Trophoblast cell (in vitro differentiated cells and primary cell): Measurements from ENCODE around the gene THSD4.

ENCODE experiments used
- DNase-seq, 2 donors: peaks; one replicate each; pipeline ENCODE4 v3.0.0-alpha.2; 2016
- H2AFZ ChIP-seq: 2 replicates; pipeline ENCODE4 v1.6.1; 2013; ENCODE audit warnings: low read length, moderate library complexity, mild to moderate bottlenecking; ENCODE audit not compliant: insufficient read depth, poor library complexity
- H2AK5ac ChIP-seq: 2 replicates; pipeline ENCODE4 v1.6.1; 2013; ENCODE audit warnings: mild to moderate bottlenecking, low read length
- H2BK120ac ChIP-seq: 2 replicates; pipeline ENCODE4 v1.6.1; 2013; ENCODE audit warnings: low read length, mild to moderate bottlenecking, moderate library complexity; ENCODE audit not compliant: insufficient read depth, poor library complexity
- H2BK12ac ChIP-seq: 2 replicates; pipeline ENCODE4 v1.6.1; 2013; ENCODE audit warnings: mild to moderate bottlenecking, low read length, moderate library complexity
- H2BK5ac ChIP-seq: 2 replicates; pipeline ENCODE4 v1.6.1; 2013; ENCODE audit warnings: low read length, low read depth, moderate library complexity, mild to moderate bottlenecking; ENCODE audit not compliant: poor library complexity
- H3K14ac ChIP-seq: 2 replicates; pipeline ENCODE4 v1.6.1; 2013; ENCODE audit warnings: mild to moderate bottlenecking, low read length
- H3K18ac ChIP-seq: 2 replicates; pipeline ENCODE4 v1.6.1; 2013; ENCODE audit warnings: mild to moderate bottlenecking, low read length
- H3K23ac ChIP-seq: 2 replicates; pipeline ENCODE4 v1.6.1; 2013; ENCODE audit warnings: low read length
- H3K27ac ChIP-seq: 2 replicates; pipeline ENCODE4 v1.5.1; 2013; ENCODE audit warnings: low read depth, mild to moderate bottlenecking, inconsistent platforms, low read length, moderate library complexity
- H3K27me3 ChIP-seq: 2 replicates; pipeline ENCODE4 v1.6.1; 2013; ENCODE audit warnings: inconsistent platforms, mild to moderate bottlenecking, low read length, moderate library complexity; ENCODE audit not compliant: insufficient read depth
- H3K36me3 ChIP-seq, 2 experiments: 1 replicate in 1 of 2; 2 replicates in 1 of 2; pipeline ENCODE4 v1.6.1; 2013; ENCODE audit warnings: low read length in 2 of 2, mild to moderate bottlenecking in 2 of 2, moderate library complexity in 1 of 2; ENCODE audit not compliant: insufficient read depth in 2 of 2, control insufficient read depth in 1 of 2
- H3K4ac ChIP-seq: 2 replicates; pipeline ENCODE4 v1.6.1; 2013; ENCODE audit warnings: low read depth, mild to moderate bottlenecking, low read length, moderate library complexity
- H3K4me1 ChIP-seq, 2 experiments: 1 replicate in 1 of 2; 2 replicates in 1 of 2; pipeline ENCODE4 v1.6.1; 2013; ENCODE audit warnings: low read length in 2 of 2, mild to moderate bottlenecking in 2 of 2, moderate library complexity in 1 of 2; ENCODE audit not compliant: insufficient read depth in 2 of 2, control insufficient read depth in 1 of 2
- H3K4me2 ChIP-seq: 2 replicates; pipeline ENCODE4 v1.6.1; 2013; ENCODE audit warnings: inconsistent platforms, mild to moderate bottlenecking, low read length, moderate library complexity
- H3K4me3 ChIP-seq: 2 replicates; pipeline ENCODE4 v1.5.1; 2013; ENCODE audit warnings: mild to moderate bottlenecking, low read depth, low read length, inconsistent platforms
- H3K79me1 ChIP-seq: one replicate; pipeline ENCODE4 v1.6.1; 2013; ENCODE audit warnings: low read length
- H3K79me2 ChIP-seq: 2 replicates; pipeline ENCODE4 v1.6.1; 2013; ENCODE audit warnings: low read length, mild to moderate bottlenecking; ENCODE audit not compliant: control insufficient read depth, insufficient read depth, poor library complexity
- H3K9ac ChIP-seq: 2 replicates; pipeline ENCODE4 v1.6.1; 2013; ENCODE audit warnings: mild to moderate bottlenecking, low read length
- H3K9me3 ChIP-seq: 2 replicates; pipeline ENCODE4 v1.6.1; 2013; ENCODE audit warnings: low read depth, mild to moderate bottlenecking, control low read depth, inconsistent platforms, low read length; ENCODE audit not compliant: insufficient read depth
- H4K12ac ChIP-seq: 2 replicates; pipeline ENCODE4 v1.6.1; 2013; ENCODE audit warnings: low read depth, mild to moderate bottlenecking, low read length, moderate library complexity
- H4K8ac ChIP-seq: 2 replicates; pipeline ENCODE4 v1.6.1; 2013; ENCODE audit warnings: low read depth, mild to moderate bottlenecking, low read length, moderate library complexity
- H4K91ac ChIP-seq: one replicate; pipeline ENCODE4 v1.6.1; 2013; ENCODE audit warnings: low read depth, mild to moderate bottlenecking, low read length, moderate library complexity
- WGBS: extraction: QIAGEN DNeasy Blood & Tissue Kit; methylation state at CpG from one replicate; pipeline ENCODE4 v1.1.7; 2013; ENCODE audit warnings: missing lambda C conversion rate; ENCODE audit not compliant: insufficient read length, insufficient coverage; ENCODE audit errors: extremely low coverage; 5-methylcytosine and 5-hydroxymethylcytosine counted together

The THSD4 gene

GRCh38 chr15:71517751-71518150 is 402.5 kb downstream of the THSD4 start:
- Histone ChIP-seq H3K14ac (no peak overlapping the region), H3K79me2 (no peaks in the 10 kb centered on the region), H2AFZ (no peak overlapping the region), H3K27me3 (no peaks in the 10 kb centered on the region), H4K12ac (no peak overlapping the region), H4K8ac (no peak overlapping the region), H3K4me3 (no peak overlapping the region), H3K23ac (no peak overlapping the region), H2AK5ac (no peak overlapping the region), H3K4me1 (no peaks in the 10 kb centered on the region), H2BK12ac (no peak overlapping the region), H3K9me3 (peaks cover 2% of the 10 kb centered on the region), H3K4ac (no peak overlapping the region), H2BK120ac (no peak overlapping the region), H3K9ac (no peak overlapping the region), H2BK5ac (no peak overlapping the region), H3K18ac (no peak overlapping the region), H3K79me1 (no peaks in the 10 kb centered on the region), H3K4me2 (no peak overlapping the region), H4K91ac (no peak overlapping the region), H3K27ac (no peak overlapping the region), H3K36me3 (no peaks in the 10 kb centered on the region)
- no peak for DNase-seq

GRCh38 chr15:71518661-71519060 is 403.4 kb downstream of the THSD4 start:
- H3K4me3 ChIP-seq: no peak overlapping the region
- H3K9me3 ChIP-seq: peaks cover 2% of the 10 kb centered on the region
- no peak overlapping the region for H3K4ac ChIP-seq
- H2BK5ac ChIP-seq: no peak overlapping the region
- no peak overlapping the region for H2AFZ ChIP-seq
- no CpG with 5 or more reads among the region's 2 CpGs for WGBS
- H3K14ac ChIP-seq: no peak overlapping the region
- no peaks in the 10 kb centered on the region for H3K4me1 ChIP-seq
- no peak overlapping the region for H3K9ac ChIP-seq
- H2BK120ac ChIP-seq: no peak overlapping the region
- H3K27me3 ChIP-seq: no peaks in the 10 kb centered on the region
- H3K27ac ChIP-seq: no peak overlapping the region
- H3K4me2 ChIP-seq: no peak overlapping the region
- no peaks in the 10 kb centered on the region for H3K79me1 ChIP-seq
- no peaks in the 10 kb centered on the region for H3K36me3 ChIP-seq
- H4K12ac ChIP-seq: no peak overlapping the region
- no peak overlapping the region for H2AK5ac ChIP-seq
- H3K23ac ChIP-seq: no peak overlapping the region
- H4K8ac ChIP-seq: no peak overlapping the region
- H4K91ac ChIP-seq: no peak overlapping the region
- H3K18ac ChIP-seq: no peak overlapping the region
- no peak overlapping the region for H2BK12ac ChIP-seq
- no peaks in the 10 kb centered on the region for H3K79me2 ChIP-seq
- no peak for DNase-seq

GRCh38 chr15:71526060-71526820 is 411.0 kb downstream of the THSD4 start:
- Histone ChIP-seq H3K14ac (no peak overlapping the region), H3K27ac (no peak overlapping the region), H3K9me3 (no peaks in the 10 kb centered on the region), H3K18ac (no peak overlapping the region), H3K4ac (no peak overlapping the region), H4K12ac (no peak overlapping the region), H4K8ac (no peak overlapping the region), H3K9ac (no peak overlapping the region), H2BK120ac (no peak overlapping the region), H2BK5ac (no peak overlapping the region), H3K23ac (no peak overlapping the region), H2AFZ (no peak overlapping the region), H3K27me3 (no peaks in the 10 kb centered on the region), H3K4me2 (no peak overlapping the region), H3K79me1 (no peaks in the 10 kb centered on the region), H3K4me1 (no peaks in the 10 kb centered on the region), H2BK12ac (no peak overlapping the region), H3K4me3 (no peak overlapping the region), H3K36me3 (no peaks in the 10 kb centered on the region), H4K91ac (no peak overlapping the region), H3K79me2 (no peaks in the 10 kb centered on the region), H2AK5ac (no peak overlapping the region)
- WGBS: no CpG with 5 or more reads among the region's 10 CpGs
- DNase-seq: peak in 1 of 2 donors; percentile 20

GRCh38 chr15:71529361-71529760 is 414.1 kb downstream of the THSD4 start:
- Histone ChIP-seq H4K8ac (no peak overlapping the region), H3K14ac (no peak overlapping the region), H3K9ac (no peak overlapping the region), H2BK5ac (no peak overlapping the region), H3K36me3 (no peaks in the 10 kb centered on the region), H3K27ac (no peak overlapping the region), H3K4ac (no peak overlapping the region), H3K4me1 (no peaks in the 10 kb centered on the region), H3K4me3 (no peak overlapping the region), H3K79me1 (no peaks in the 10 kb centered on the region), H3K4me2 (no peak overlapping the region), H2BK120ac (no peak overlapping the region), H4K91ac (no peak overlapping the region), H3K18ac (no peak overlapping the region), H2BK12ac (no peak overlapping the region), H3K23ac (no peak overlapping the region), H4K12ac (no peak overlapping the region), H3K27me3 (no peaks in the 10 kb centered on the region), H3K79me2 (no peaks in the 10 kb centered on the region), H2AFZ (no peak overlapping the region), H3K9me3 (no peaks in the 10 kb centered on the region), H2AK5ac (no peak overlapping the region)
- no CpG with 5 or more reads among the region's 1 CpG for WGBS
- no peak for DNase-seq
